ENCODE measurements around the gene MRPS9.

DNA sequence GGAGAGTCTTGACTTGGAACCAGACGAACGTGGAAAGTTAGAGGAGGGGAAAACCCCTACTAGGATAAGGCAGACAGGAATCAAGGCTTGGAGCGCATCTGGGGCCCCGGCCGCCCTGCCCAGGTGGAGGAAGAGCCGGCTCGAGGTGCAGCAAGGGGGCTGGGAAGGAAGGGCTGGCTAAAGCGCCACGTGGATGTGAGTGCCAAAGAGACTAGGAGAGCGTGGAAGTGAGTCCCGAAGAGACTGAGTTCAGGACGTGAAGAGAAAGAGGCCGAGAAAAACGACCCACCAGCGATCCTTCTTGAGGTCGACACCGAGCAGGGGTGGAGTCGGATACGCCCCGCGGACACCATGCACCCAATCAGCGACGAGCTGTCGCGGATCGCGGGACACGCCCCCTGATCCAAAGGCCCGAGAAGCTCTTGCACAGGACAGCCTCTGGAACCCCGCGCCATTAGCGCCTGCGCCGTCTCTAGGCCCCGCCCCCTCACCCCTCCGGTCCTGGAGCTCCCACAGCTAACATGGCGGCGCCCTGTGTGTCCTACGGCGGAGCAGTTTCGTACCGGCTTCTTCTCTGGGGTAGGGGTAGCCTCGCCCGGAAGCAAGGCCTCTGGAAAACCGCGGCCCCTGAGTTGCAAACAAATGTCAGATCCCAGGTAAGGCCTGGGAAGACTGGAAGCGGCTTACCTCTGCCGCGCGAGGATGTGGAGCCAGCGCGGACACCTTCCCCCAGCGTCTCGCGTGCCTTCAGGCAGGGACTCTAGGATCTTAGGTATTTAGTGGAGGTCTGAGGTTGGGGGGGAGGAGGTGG lies at the start of gene MRPS9:
- TF ChIP-seq, protein P1, sequence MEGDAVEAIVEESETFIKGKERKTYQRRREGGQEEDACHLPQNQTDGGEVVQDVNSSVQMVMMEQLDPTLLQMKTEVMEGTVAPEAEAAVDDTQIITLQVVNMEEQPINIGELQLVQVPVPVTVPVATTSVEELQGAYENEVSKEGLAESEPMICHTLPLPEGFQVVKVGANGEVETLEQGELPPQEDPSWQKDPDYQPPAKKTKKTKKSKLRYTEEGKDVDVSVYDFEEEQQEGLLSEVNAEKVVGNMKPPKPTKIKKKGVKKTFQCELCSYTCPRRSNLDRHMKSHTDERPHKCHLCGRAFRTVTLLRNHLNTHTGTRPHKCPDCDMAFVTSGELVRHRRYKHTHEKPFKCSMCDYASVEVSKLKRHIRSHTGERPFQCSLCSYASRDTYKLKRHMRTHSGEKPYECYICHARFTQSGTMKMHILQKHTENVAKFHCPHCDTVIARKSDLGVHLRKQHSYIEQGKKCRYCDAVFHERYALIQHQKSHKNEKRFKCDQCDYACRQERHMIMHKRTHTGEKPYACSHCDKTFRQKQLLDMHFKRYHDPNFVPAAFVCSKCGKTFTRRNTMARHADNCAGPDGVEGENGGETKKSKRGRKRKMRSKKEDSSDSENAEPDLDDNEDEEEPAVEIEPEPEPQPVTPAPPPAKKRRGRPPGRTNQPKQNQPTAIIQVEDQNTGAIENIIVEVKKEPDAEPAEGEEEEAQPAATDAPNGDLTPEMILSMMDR (IDR thresholded peaks at IDR 0.05), result no peak
- TF ChIP-seq POLR2A (IDR thresholded peaks at IDR 0.05), result peak; percentile 17 to 51
